Activated naive CD4-positive, alpha-beta T cell treated with anti-CD3 and anti-CD28 coated beads, Interleukin-2, amount 50 U/mL, for 72 hours (primary cell): ENCODE data around the gene LGALS9. TPM values are rescaled to one million over a fixed set of nuclear protein-coding genes. Genes with fewer than 3 reads are reported as not detected.
"Not testable (repeated sequence)": the region's sequence is repeated elsewhere in the genome, so short reads cannot be mapped to it uniquely, and the experiment has no call there.

Source experiments
- ATAC-seq, 2 donors: fragments of 150-1000 bp; cut with Tn5 transposase; 2 replicates each; pipeline ENCODE4 v1.10.0; 2021; ENCODE audit warnings: mild to moderate bottlenecking in 2 of 2, moderate library complexity in 2 of 2
- DNase-seq, 2 donors: peaks; one replicate each; pipeline ENCODE4 v3.0.0; 2021 to 2022; ENCODE audit warnings: low spot score in 2 of 2
- H3K27ac Mint-ChIP-seq, 2 donors: one replicate each; pipeline ENCODE4 v1.8.0; 2022; ENCODE audit warnings: mild to moderate bottlenecking in 2 of 2, mixed read lengths in 2 of 2
- H3K36me3 Mint-ChIP-seq, 2 donors: one replicate each; pipeline ENCODE4 v1.8.0; 2022; ENCODE audit warnings: mixed read lengths in 2 of 2
- H3K9me3 Mint-ChIP-seq, 2 donors: one replicate each; pipeline ENCODE4 v1.8.0; 2022; ENCODE audit warnings: mixed read lengths in 2 of 2
- total RNA-seq, 2 donors: library from RNA; stranded (reverse); gene quantifications; one replicate each; pipeline ENCODE4 v1.2.3, GENCODE V29; 2022

LGALS9 gene
- total RNA-seq, 2 donors from 2014 or later: 22.2 to 71.5 TPM

GRCh38 chr17:27670791-27671590 lies 40.0 kb downstream of the LGALS9 start:
- peak in 1 of 2 donors; percentile 50 for DNase-seq
- no peak for ATAC-seq
- H3K27ac Mint-ChIP-seq: peak overlapping the region in 1 of 2 donors; percentile 55
- no peaks in the 10 kb centered on the region for H3K9me3 Mint-ChIP-seq
- no peaks in the 10 kb centered on the region for H3K36me3 Mint-ChIP-seq

- H3K9me3 Mint-ChIP-seq: no peaks in the 10 kb centered on the region
- DNase-seq (peak in 1 of 2 donors; percentile 35), ATAC-seq (no peak)
- peak overlapping the region in 1 of 2 donors; percentile 88 for H3K27ac Mint-ChIP-seq
- no peaks in the 10 kb centered on the region for H3K36me3 Mint-ChIP-seq
These were observed 40.6 kb downstream of the LGALS9 start for GRCh38 chr17:27671591-27671910.

GRCh38 chr17:27671977-27672480 lies 41.0 kb downstream of the LGALS9 start:
- DNase-seq: peak in 1 of 2 donors; percentile 33
- H3K36me3 Mint-ChIP-seq, ATAC-seq, H3K27ac Mint-ChIP-seq, H3K9me3 Mint-ChIP-seq: not testable (repeated sequence)

- Mint-ChIP-seq H3K27ac (no peak overlapping the region), H3K9me3 (no peaks in the 10 kb centered on the region), H3K36me3 (no peaks in the 10 kb centered on the region)
- DNase-seq: peak in 1 of 2 donors; percentile 41
- ATAC-seq: no peak
These were observed 43.3 kb downstream of the LGALS9 start for GRCh38 chr17:27674335-27674734.

GRCh38 chr17:27677191-27677590 lies 46.2 kb downstream of the LGALS9 start:
- peak in 1 of 2 donors; percentile 44 for DNase-seq
- Mint-ChIP-seq H3K27ac (no peak overlapping the region), H3K36me3 (no peaks in the 10 kb centered on the region), H3K9me3 (no peaks in the 10 kb centered on the region)
- ATAC-seq: no peak

- Mint-ChIP-seq H3K36me3 (peaks cover 10 to 13% of the 10 kb centered on the region in 2 donors), H3K9me3 (peaks cover 8 to 13% of the 10 kb centered on the region in 2 donors)
- not testable (repeated sequence) for ATAC-seq, H3K27ac Mint-ChIP-seq, DNase-seq
These were observed 55.3 kb downstream of the LGALS9 start for GRCh38 chr17:27686322-27686721.

GRCh38 chr17:27690882-27691281 lies 59.9 kb downstream of the LGALS9 start:
- ATAC-seq: no peak
- DNase-seq: no peak
- H3K36me3 Mint-ChIP-seq: peaks cover 13 to 22% of the 10 kb centered on the region in 2 donors
- peaks cover 17 to 23% of the 10 kb centered on the region in 2 donors for H3K9me3 Mint-ChIP-seq
- no peak overlapping the region for H3K27ac Mint-ChIP-seq

GRCh38 chr17:27695254-27695814 lies 64.3 kb downstream of the LGALS9 start:
- Mint-ChIP-seq H3K9me3 (peaks cover 19 to 28% of the 10 kb centered on the region in 2 donors), H3K36me3 (peaks cover 13 to 27% of the 10 kb centered on the region in 2 donors)
- not testable (repeated sequence) for H3K27ac Mint-ChIP-seq, DNase-seq, ATAC-seq

Other genes with a start within 250 kb of the LGALS9 start
- gene KSR1, start 174.7 kb upstream of the LGALS9 start, total RNA-seq: 100 to 1,000 TPM; 132 to 194 TPM
- not detected for gene NOS2, start 169.3 kb downstream of the LGALS9 start, total RNA-seq